Endothelial cell of umbilical vein (primary cell): ENCODE results near the gene DUSP28. TPM values are rescaled to one million over a fixed set of nuclear protein-coding genes. Genes with fewer than 3 reads are reported as not detected.

Source experiments
- BruUV-seq: library from RNA; stranded (reverse); fragments of 400-500 nt; replicated peaks from 2 replicates; lab custom pipeline; 2021; lab: Mats Ljungman, UMichigan
- CTCF ChIA-PET: fragments of 300-600, 350-600 bp; sonication (Branson Sonifier 250); formaldehyde crosslinking; loops from one replicate; lab custom pipeline; 2021; ENCODE audit warnings: antibody characterized with exemption, inconsistent platforms; lab: Charles Lee
- POLR2A ChIA-PET: fragments of 300-600, 350-600 bp; sonication (Branson Sonifier 250); formaldehyde crosslinking; loops from one replicate; lab custom pipeline; 2021; ENCODE audit warnings: antibody characterized with exemption, inconsistent platforms; lab: Charles Lee
- DNase-seq: peaks from one replicate; pipeline ENCODE4 v3.0.0-alpha.2; 2011; ENCODE audit warnings: low read depth, low spot score
- FAIRE-seq: peaks from 2 replicates; lab custom pipeline; 2011; peaks lifted over from hg19 to GRCh38; lab: Jason Lieb, UNC
- H2AFZ ChIP-seq: 2 replicates; pipeline ENCODE4 v1.6.0; 2012; ENCODE audit warnings: low read depth, low read length, control low read depth, inconsistent platforms
- H3K27ac ChIP-seq: 2 replicates; pipeline ENCODE4 v1.5.1; 2011; ENCODE audit warnings: low read depth, mild to moderate bottlenecking, control low read depth, low read length, moderate library complexity; ENCODE audit not compliant: insufficient read depth
- H3K27me3 ChIP-seq, 2 experiments: 2 replicates each; pipeline versions ENCODE4 v1.6.0 to v1.6.1; 2011; ENCODE audit warnings: low read length in 2 of 2, mixed read lengths in 1 of 2; ENCODE audit not compliant: control insufficient read depth in 2 of 2, insufficient read depth in 2 of 2
- H3K36me3 ChIP-seq, 2 experiments: 2 replicates in 1 of 2; 3 replicates in 1 of 2; pipeline ENCODE4 v1.5.1; 2011; ENCODE audit warnings: low read length in 2 of 2, mild to moderate bottlenecking in 1 of 2, moderate library complexity in 1 of 2; ENCODE audit not compliant: control insufficient read depth in 2 of 2, insufficient read depth in 2 of 2; ENCODE audit errors: extremely low read depth in 1 of 2
- H3K4me1 ChIP-seq: 3 replicates; pipeline ENCODE4 v1.5.1; 2011; ENCODE audit warnings: mild to moderate bottlenecking, low read length; ENCODE audit not compliant: control insufficient read depth, insufficient read depth; ENCODE audit errors: extremely low read depth
- H3K4me2 ChIP-seq: 2 replicates; pipeline ENCODE4 v1.6.1; 2011; ENCODE audit warnings: low read length, control low read depth, mixed read lengths; ENCODE audit not compliant: insufficient read depth
- H3K4me3 ChIP-seq, 3 experiments: fragments of 200-600 bp in 1 of 3; sonication (generic), shearing (Covaris generic) in 1 of 3; replicated peaks in 1 of 3; 2 replicates each; pipeline ENCODE4 v1.5.1; 2011 to 2016; ENCODE audit warnings: control low read depth in 3 of 3, low read length in 3 of 3, mild to moderate bottlenecking in 2 of 3, inconsistent platforms in 1 of 3, low read depth in 1 of 3, moderate library complexity in 1 of 3; ENCODE audit not compliant: insufficient read depth in 1 of 3
- H3K79me2 ChIP-seq: 2 replicates; pipeline ENCODE4 v1.6.0; 2012; ENCODE audit warnings: low read length, inconsistent platforms; ENCODE audit not compliant: control insufficient read depth, insufficient read depth
- H3K9ac ChIP-seq: replicated peaks from 2 replicates; pipeline ENCODE3; 2011; ENCODE audit warnings: low read length, control low read depth; ENCODE audit not compliant: insufficient read depth; ENCODE audit errors: extremely low read depth
- H3K9me1 ChIP-seq: replicated peaks from 3 replicates; pipeline ENCODE4 v1.6.0; 2011; ENCODE audit warnings: mild to moderate bottlenecking, low read length; ENCODE audit not compliant: control insufficient read depth, insufficient read depth; ENCODE audit errors: extremely low read depth
- H3K9me3 ChIP-seq: replicated peaks from 2 replicates; pipeline ENCODE4 v1.5.1; 2012; ENCODE audit warnings: low read length, inconsistent platforms; ENCODE audit not compliant: control insufficient read depth, insufficient read depth
- H4K20me1 ChIP-seq: replicated peaks from 2 replicates; pipeline ENCODE3; 2011; ENCODE audit warnings: mild to moderate bottlenecking, low read length; ENCODE audit not compliant: control insufficient read depth, insufficient read depth; ENCODE audit errors: extremely low read depth
- CTCF ChIP-seq, 2 donors: IDR thresholded peaks; 1 replicate in 1 of 2; 2 replicates in 1 of 2; pipeline ENCODE4 v1.5.1; 2011; ENCODE audit warnings: low read length in 2 of 2, mild to moderate bottlenecking in 2 of 2, moderate library complexity in 2 of 2, control low read depth in 1 of 2, inconsistent platforms in 1 of 2, low read depth in 1 of 2; ENCODE audit not compliant: insufficient read depth in 1 of 2; ENCODE audit errors: extremely low read depth in 1 of 2
- EZH2 ChIP-seq: IDR thresholded peaks from 2 replicates; pipeline ENCODE4 v1.6.1; 2012; ENCODE audit warnings: borderline replicate concordance, low read depth, mild to moderate bottlenecking, moderate library complexity, low read length, inconsistent platforms; ENCODE audit not compliant: severe bottlenecking
- FOS ChIP-seq: IDR thresholded peaks from 2 replicates; pipeline ENCODE4 v1.6.1; 2011; ENCODE audit warnings: mild to moderate bottlenecking, low read length, moderate library complexity, borderline replicate concordance; ENCODE audit not compliant: insufficient read depth
- GATA2 ChIP-seq: IDR thresholded peaks from 2 replicates; pipeline ENCODE4 v1.7.0; 2011; ENCODE audit warnings: low read depth, mild to moderate bottlenecking, moderate library complexity, mixed read lengths, low read length; ENCODE audit not compliant: insufficient read length, insufficient read depth
- JUN ChIP-seq: IDR thresholded peaks from 2 replicates; pipeline ENCODE4 v1.6.1; 2011; ENCODE audit warnings: borderline replicate concordance, low read depth; ENCODE audit not compliant: insufficient read length, insufficient read depth
- MAX ChIP-seq: IDR thresholded peaks from 2 replicates; pipeline ENCODE4 v1.6.1; 2011; ENCODE audit not compliant: insufficient read depth, insufficient read length
- MYC ChIP-seq: IDR thresholded peaks from one replicate; pipeline ENCODE4 v1.6.1; 2011; ENCODE audit warnings: mild to moderate bottlenecking, low read depth, low read length
- POLR2A ChIP-seq: IDR thresholded peaks from 2 replicates; pipeline ENCODE4 v1.6.1; 2012; ENCODE audit warnings: low read depth, mild to moderate bottlenecking, control low read depth, low read length
- POLR2AphosphoS5 ChIP-seq: IDR thresholded peaks from 2 replicates; pipeline ENCODE4 v1.6.1; 2012; ENCODE audit warnings: low read depth, mild to moderate bottlenecking, control low read depth, low read length, moderate library complexity; ENCODE audit not compliant: insufficient read depth
- dilution Hi-C: fragments of 300-500 bp; cut with MboI; formaldehyde crosslinking; loops from one replicate; pipeline ENCODE4 v1.15.0; 2019; ENCODE audit warnings: low sequenced_read_pairs; ENCODE audit not compliant: extremely low pct_ligation_motif_present
- intact Hi-C: fragments of 100-400 bp; cut with micrococcal nuclease; formaldehyde crosslinking; loops from one replicate; pipeline ENCODE4 v1.10.0; 2022
- polyA plus RNA-seq, 4 experiments: library from polyadenylated mRNA; depleted of rRNA in 3 of 4; stranded (reverse) in 3 of 4; unstranded in 1 of 4; fragments of >200 nt; gene quantifications; 2 replicates each; pipeline versions ENCODE4 v1.2.1 to v1.2.3, GENCODE V29; 2011 to 2012; ENCODE audit warnings: missing spikeins in 1 of 4
- total RNA-seq: library from RNA; stranded (reverse); gene quantifications from 2 replicates; pipeline ENCODE4 v1.2.3, GENCODE V29; 2021

The DUSP28 gene
- total and polyA plus RNA-seq, 2 donors (not counting 3 experiments of a cell fraction or from before 2014, with no cell fraction given), result 2.2 to 4.3 TPM

- Histone ChIP-seq H3K9me1 (no peaks in the 10 kb centered on the region), H3K36me3 (peaks cover 0 to 10% of the 10 kb centered on the region in 2 experiments), H3K9ac (no peak overlapping the region), H3K4me3 (no peak overlapping the region), H4K20me1 (no peaks in the 10 kb centered on the region), H2AFZ (no peak overlapping the region), H3K27ac (no peak overlapping the region), H3K27me3 (no peaks in the 10 kb centered on the region), H3K79me2 (peaks cover 20% of the 10 kb centered on the region), H3K4me2 (no peak overlapping the region), H3K4me1 (peaks cover 32% of the 10 kb centered on the region), H3K9me3 (no peaks in the 10 kb centered on the region)
- no TSS peak for BruUV-seq
- POLR2A ChIA-PET, result interaction anchor here (1.9 kb wide), 1 partner anchor 16 kb away, joined by 7 read pairs; the partner anchor contains the start of gene CAPN10
- FAIRE-seq (no peak), DNase-seq (no peak)
- CTCF ChIA-PET, result no interaction called here
- intact Hi-C loops (loop anchor here (2.0 to 10.0 kb wide), 4 partner anchors 133 to 647 kb away; partner anchors contain the start of genes GPC1 and SNED1), dilution Hi-C loops (no loop called here)
- TF ChIP-seq POLR2A (no peak), JUN (no peak), CTCF (IDR thresholded peaks at IDR 0.05; ENCODE audit: extremely low read depth in 1 of 2, insufficient read depth in 1 of 2, low read depth in 1 of 2, low read length in 2 of 2) (no peak), GATA2 (no peak), MAX (no peak), MYC (no peak), FOS (no peak), POLR2AphosphoS5 (no peak), EZH2 (no peak)
These were observed 9.9 kb downstream of the DUSP28 start for GRCh38 chr2:240569998-240570530.
